ENCODE data around the gene C19orf33. TPM values are rescaled to one million over a fixed set of nuclear protein-coding genes. Genes with fewer than 3 reads are reported as not detected.

Gene C19orf33
- total and polyA plus RNA-seq, 2 of the 8 experiments (the other 6 are each of a cell fraction or from before 2014, with no cell fraction given) = 6.0 to 36.0 TPM

- Histone ChIP-seq H4K5ac (ENCODE audit: insufficient read length, low read depth, low read length) (no peak overlapping the region), H3K79me1 (ENCODE audit: low read depth, low read length) (no peaks in the 10 kb centered on the region), H2AK5ac (ENCODE audit: low read depth, low read length) (no peak overlapping the region), H4K91ac (replicated peaks; ENCODE audit: insufficient read length, low read length) (no peak overlapping the region), H3K36me3 (ENCODE audit: control insufficient read depth in 2 of 4, insufficient read depth in 4 of 4, low read length in 3 of 4) (peaks cover 14 to 49% (median 40%) of the 10 kb centered on the region in 4 experiments), H2BK20ac (ENCODE audit: low read length) (no peak overlapping the region), H2AFZ (ENCODE audit: low read length) (no peak overlapping the region), H3K14ac (ENCODE audit: insufficient read length) (no peak overlapping the region), H3K56ac (replicated peaks; ENCODE audit: insufficient read length, low read depth, low read length) (no peak overlapping the region), H2BK12ac (ENCODE audit: low read depth, low read length) (no peak overlapping the region), H3K79me2 (ENCODE audit: control insufficient read depth in 1 of 2, insufficient read depth in 2 of 2, low read length in 2 of 2) (no peaks in the 10 kb centered on the region), H3K27ac (ENCODE audit: low read depth, low read length) (no peak overlapping the region), H3K27me3 (replicated peaks in 1 of 4; ENCODE audit: control insufficient read depth in 3 of 4, extremely low read depth in 1 of 4, insufficient read depth in 3 of 4, low read length in 3 of 4) (no peaks in the 10 kb centered on the region), H3K4me2 (ENCODE audit: insufficient read depth in 1 of 2, low read depth in 2 of 2, low read length in 2 of 2) (no peak overlapping the region), H2BK5ac (ENCODE audit: low read depth, low read length) (no peak overlapping the region), H3K23me2 (ENCODE audit: low read depth, low read length) (no peaks in the 10 kb centered on the region), H3K18ac (ENCODE audit: extremely low read depth, low read length) (no peak overlapping the region), H3K23ac (ENCODE audit: insufficient read length) (no peak overlapping the region), H4K8ac (ENCODE audit: extremely low read depth, insufficient read depth, low read length) (no peak overlapping the region; the same call in 1 of the 2 replicates), H3K4me1 (replicated peaks in 1 of 4; ENCODE audit: control insufficient read depth in 3 of 4, insufficient read depth in 4 of 4, low read length in 3 of 4) (no peaks in the 10 kb centered on the region), H3K9me3 (ENCODE audit: insufficient read depth in 2 of 2, low read depth in 1 of 2, low read length in 1 of 2) (no peaks in the 10 kb centered on the region), H2BK15ac (ENCODE audit: low read length) (no peak overlapping the region), H2BK120ac (replicated peaks; ENCODE audit: low read depth, low read length) (no peak overlapping the region), H3K4me3 (ENCODE audit: extremely low read depth in 1 of 4, insufficient read depth in 2 of 4, low read depth in 3 of 4, low read length in 4 of 4) (no peak overlapping the region), H4K20me1 (replicated peaks in 1 of 2; ENCODE audit: control insufficient read depth in 1 of 2, insufficient read depth in 2 of 2, low read length in 2 of 2) (peaks cover 2 to 7% of the 10 kb centered on the region in 2 experiments), H3K4ac (replicated peaks; ENCODE audit: insufficient read length, low read depth, low read length) (no peak overlapping the region), H3K9ac (replicated peaks in 1 of 4; ENCODE audit: extremely low read depth in 1 of 4, low read depth in 3 of 4, low read length in 3 of 4) (no peak overlapping the region)
- FAIRE-seq = no peak
- DNase-seq (ENCODE audit: low read depth in 1 of 2, low spot score in 2 of 2) = no peak
- POLR2A ChIA-PET (ENCODE audit: partially characterized antibody) = interaction anchor here (0.9 to 1.6 kb wide), 3 partner anchors 20 to 28 kb away, joined by 4 to 5 read pairs (median 4); partner anchors contain the start of genes KCNK6 and SPINT2
- CTCF ChIA-PET (ENCODE audit: partially characterized antibody) = interaction anchor here (1.1 to 1.6 kb wide), 2 partner anchors 12 to 41 kb away, joined by 4 read pairs; partner anchors contain the start of gene C19orf33
- 93% methylated on average over 15 of the region's 15 CpGs; no CpG with 5 or more reads in 1 of the 2 experiments for WGBS, 2 experiments (ENCODE audit: extremely low coverage in 1 of 2, insufficient coverage in 1 of 2, insufficient read length in 1 of 2, insufficient replicate concordance in 2 of 2, low coverage in 1 of 2, low lambda C conversion rate in 2 of 2, missing lambda C conversion rate in 1 of 2)
- TF ChIP-seq KDM4A (IDR thresholded peaks at IDR 0.05; ENCODE audit: low read depth, low read length, severe bottlenecking) (no peak), CTBP2 (IDR thresholded peaks at IDR 0.05; ENCODE audit: borderline replicate concordance, insufficient read depth, insufficient read length, low read length) (no peak), BRCA1 (IDR thresholded peaks at IDR 0.05; ENCODE audit: low read depth, low read length) (no peak), SIRT6 (IDR thresholded peaks at IDR 0.05; ENCODE audit: low read length) (no peak), BCL11A (IDR thresholded peaks at IDR 0.05; ENCODE audit: low read depth in 2 of 2, low read length in 2 of 2) (no peak), CEBPB (IDR thresholded peaks at IDR 0.05; ENCODE audit: low read depth, low read length) (no peak), SP1 (IDR thresholded peaks at IDR 0.05; ENCODE audit: low read depth, low read length) (no peak), BACH1 (IDR thresholded peaks at IDR 0.05; ENCODE audit: low read length) (no peak), ZNF274 (IDR thresholded peaks at IDR 0.05; ENCODE audit: borderline replicate concordance, extremely low read depth, low read length) (no peak), JUN (IDR thresholded peaks at IDR 0.05; ENCODE audit: low read depth, low read length) (no peak), CREB1 (IDR thresholded peaks at IDR 0.05) (no peak), TAF1 (IDR thresholded peaks at IDR 0.05; ENCODE audit: low read depth, low read length) (no peak), EZH2 (IDR thresholded peaks at IDR 0.05; ENCODE audit: low read depth, low read length, severe bottlenecking) (no peak), SP4 (IDR thresholded peaks at IDR 0.05; ENCODE audit: low read length) (no peak), HDAC2 (IDR thresholded peaks at IDR 0.05; ENCODE audit: borderline replicate concordance in 1 of 2, low read depth in 2 of 2, low read length in 2 of 2) (no peak)
Measured at GRCh38 chr19:38291855-38292254, 12.2 kb upstream of the C19orf33 start.

All from H1 (cell line).